ENCODE measurements around the gene ACKR4. TPM values are rescaled to one million over a fixed set of nuclear protein-coding genes. Genes with fewer than 3 reads are reported as not detected.
A peak's percentile ranks its signal among the peaks of the same experiment; 100 is the strongest.

ACKR4 gene
- total RNA-seq, 4 donors from 2014 or later, result not detected

GRCh38 chr3:132641837-132642538 is 44.9 kb downstream of the ACKR4 start:
- Histone ChIP-seq H3K9me3 (no peaks in the 10 kb centered on the region), H3K4me3 (no peak overlapping the region), H3K4me1 (no peaks in the 10 kb centered on the region), H3K27me3 (no peaks in the 10 kb centered on the region), H3K36me3 (peaks cover 0 to 22% of the 10 kb centered on the region in 2 donors), H3K27ac (no peak overlapping the region)
- TF ChIP-seq CTCF (IDR thresholded peaks at IDR 0.05 in 4 of 5, conservative IDR thresholded peaks at IDR 0.05 in 1 of 5), result peak; percentile 52 to 84 (median 76)
- no peak for TF ChIP-seq POLR2A (IDR thresholded peaks at IDR 0.05)
- DNase-seq (no peak), ATAC-seq (peak in 1 of 2 donors; percentile 53)
- intact Hi-C loops (cut with DNase I; ENCODE audit: low total_unique reads), result loop anchor here (1.0 kb wide), 1 partner anchor 106 kb away; no protein-coding TSS in a partner anchor
- in situ Hi-C loops (cut with MboI; ENCODE audit: low sequenced_read_pairs in 4 of 4), result loop anchor here in 2 of 4 donors (10.0 kb wide), 2 partner anchors 97 to 107 kb away; no protein-coding TSS in a partner anchor

GRCh38 chr3:132642539-132642847 is 45.4 kb downstream of the ACKR4 start:
- intact Hi-C loops (cut with DNase I; ENCODE audit: low total_unique reads) (loop anchor here (1.0 kb wide), 1 partner anchor 106 kb away; no protein-coding TSS in a partner anchor), in situ Hi-C loops (cut with MboI; ENCODE audit: low sequenced_read_pairs in 4 of 4) (loop anchor here in 2 of 4 donors (10.0 kb wide), 2 partner anchors 98 to 108 kb away; no protein-coding TSS in a partner anchor)
- DNase-seq (no peak), ATAC-seq (no peak)
- Histone ChIP-seq H3K27me3 (no peaks in the 10 kb centered on the region), H3K36me3 (peaks cover 0 to 19% of the 10 kb centered on the region in 2 donors), H3K4me3 (no peak overlapping the region), H3K9me3 (no peaks in the 10 kb centered on the region), H3K27ac (no peak overlapping the region), H3K4me1 (no peaks in the 10 kb centered on the region)
- TF ChIP-seq POLR2A (IDR thresholded peaks at IDR 0.05) (no peak), CTCF (IDR thresholded peaks at IDR 0.05 in 4 of 5, conservative IDR thresholded peaks at IDR 0.05 in 1 of 5) (no peak)

GRCh38 chr3:132643366-132643765 is 46.3 kb downstream of the ACKR4 start:
- intact Hi-C loops (cut with DNase I; ENCODE audit: low total_unique reads), result no loop called here

GRCh38 chr3:132645058-132645457 is 48.0 kb downstream of the ACKR4 start:
- no peak for DNase-seq
- Histone ChIP-seq H3K9me3 (no peaks in the 10 kb centered on the region), H3K27ac (no peak overlapping the region), H3K4me3 (no peak overlapping the region), H3K4me1 (no peaks in the 10 kb centered on the region), H3K36me3 (no peaks in the 10 kb centered on the region), H3K27me3 (no peaks in the 10 kb centered on the region)
- in situ Hi-C loops (cut with MboI; ENCODE audit: low sequenced_read_pairs in 4 of 4) (loop anchor here in 3 of 4 donors (5.0 to 10.0 kb wide), 3 partner anchors 100 to 110 kb away; no protein-coding TSS in a partner anchor), intact Hi-C loops (cut with DNase I; ENCODE audit: low total_unique reads) (no loop called here)
- TF ChIP-seq POLR2A (IDR thresholded peaks at IDR 0.05) (no peak), CTCF (IDR thresholded peaks at IDR 0.05 in 4 of 5, conservative IDR thresholded peaks at IDR 0.05 in 1 of 5) (no peak)
- no peak for ATAC-seq

More at GRCh38 chr3:132643366-132643765, 46.3 kb downstream of the ACKR4 start:
- H3K36me3 ChIP-seq, result peaks cover 0 to 13% of the 10 kb centered on the region in 2 donors
- no peak for ATAC-seq
- no peak overlapping the region for H3K4me3 ChIP-seq
- TF ChIP-seq CTCF (IDR thresholded peaks at IDR 0.05 in 4 of 5, conservative IDR thresholded peaks at IDR 0.05 in 1 of 5), result no peak
- TF ChIP-seq POLR2A (IDR thresholded peaks at IDR 0.05), result no peak
- DNase-seq, result no peak
- in situ Hi-C loops (cut with MboI; ENCODE audit: low sequenced_read_pairs in 4 of 4), result loop anchor here in 2 of 4 donors (10.0 kb wide), 2 partner anchors 99 to 109 kb away; no protein-coding TSS in a partner anchor
- H3K27me3 ChIP-seq, result no peaks in the 10 kb centered on the region
- H3K27ac ChIP-seq, result no peak overlapping the region
- H3K9me3 ChIP-seq, result no peaks in the 10 kb centered on the region
- H3K4me1 ChIP-seq, result no peaks in the 10 kb centered on the region

Measured in gastrocnemius medialis (tissue), 4 donors.